ENCODE results near the gene LRP4. TPM values are rescaled to one million over a fixed set of nuclear protein-coding genes. Genes with fewer than 3 reads are reported as not detected.
A peak's percentile ranks its signal among the peaks of the same experiment; 100 is the strongest.

Gene LRP4
- total RNA-seq, 1 experiment from 2014 or later = 11.6 TPM

DNA sequence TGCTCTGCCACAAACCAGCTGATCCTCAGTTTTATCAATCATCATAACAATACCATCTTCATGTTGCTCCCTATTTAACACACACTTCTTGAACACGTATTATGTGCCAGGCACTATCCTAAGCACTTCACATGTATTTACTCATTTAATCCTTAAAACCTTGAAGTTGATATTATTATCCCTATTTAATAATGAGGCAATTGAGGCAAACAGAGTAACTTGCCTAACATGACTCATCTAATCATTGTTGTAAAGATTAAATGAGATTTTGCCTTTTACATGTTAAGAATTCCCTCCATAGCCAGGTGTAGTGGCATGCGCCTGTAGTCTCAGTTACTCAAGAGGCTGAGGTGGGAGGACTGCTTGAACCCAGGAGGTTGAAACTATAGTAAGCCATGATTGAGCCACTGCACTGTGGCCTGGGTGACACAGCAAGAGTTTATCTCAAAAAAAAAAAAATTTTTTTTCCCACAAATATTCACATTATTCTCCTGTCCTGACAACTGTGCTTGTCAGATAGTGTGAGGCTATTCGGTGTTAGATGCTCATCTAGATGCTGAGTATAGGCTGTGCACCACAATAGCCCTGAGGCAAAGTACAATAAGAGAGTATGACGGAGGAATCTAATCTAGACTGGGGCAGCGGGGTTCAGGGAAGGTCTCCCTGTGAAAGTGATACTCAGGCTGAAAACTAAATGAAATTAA is 85.7 kb downstream of the LRP4 start:
- Histone ChIP-seq H3K18ac (ENCODE audit: insufficient read length, low read depth, low read length) (no peak overlapping the region), H2BK15ac (ENCODE audit: low read depth, low read length) (no peak overlapping the region), H3K14ac (ENCODE audit: insufficient read depth, low read length) (no peak overlapping the region), H2AFZ (ENCODE audit: low read length) (no peak overlapping the region), H4K91ac (ENCODE audit: insufficient read length, low read depth, low read length) (no peak overlapping the region), H3K4ac (ENCODE audit: low read depth, low read length) (no peak overlapping the region), H3K4me1 (ENCODE audit: insufficient read depth, low read length) (peaks cover 3% of the 10 kb centered on the region; the same call in 1 of the 2 replicates), H4K8ac (replicated peaks; ENCODE audit: insufficient read length, low read depth, low read length) (no peak overlapping the region), H3K23me2 (ENCODE audit: insufficient read length, low read depth, low read length, poor library complexity, severe bottlenecking) (no peaks in the 10 kb centered on the region), H2BK20ac (ENCODE audit: low read depth, low read length, poor library complexity, severe bottlenecking) (no peak overlapping the region), H3K9ac (ENCODE audit: extremely low read depth, insufficient read length, low read length) (no peak overlapping the region), H3K79me1 (ENCODE audit: insufficient read depth, low read depth, low read length, poor library complexity, severe bottlenecking) (peaks cover 19% of the 10 kb centered on the region), H4K20me1 (ENCODE audit: control insufficient read depth, insufficient read depth, insufficient read length) (no peaks in the 10 kb centered on the region), H3K23ac (ENCODE audit: insufficient read length, low read depth, low read length) (no peak overlapping the region), H3K56ac (ENCODE audit: insufficient read length, low read depth, low read length) (no peak overlapping the region), H2BK120ac (ENCODE audit: low read depth, low read length, poor library complexity, severe bottlenecking) (no peak overlapping the region), H3T11ph (ENCODE audit: low read length) (no peak overlapping the region), H3K27me3 (ENCODE audit: insufficient read depth, low read length) (no peaks in the 10 kb centered on the region), H2BK12ac (ENCODE audit: insufficient read length, low read depth, low read length) (no peak overlapping the region), H2BK5ac (ENCODE audit: insufficient read length, low read length) (no peak overlapping the region), H3K79me2 (ENCODE audit: insufficient read depth, low read length) (peaks cover 31% of the 10 kb centered on the region; the same call in 1 of the 2 replicates), H3K4me2 (ENCODE audit: insufficient read depth, insufficient read length, low read length) (no peak overlapping the region), H2AK5ac (ENCODE audit: insufficient read length, low read length) (no peak overlapping the region), H4K5ac (ENCODE audit: insufficient read length, low read depth, low read length) (no peak overlapping the region), H3K9me3 (ENCODE audit: control insufficient read depth, low read depth, low read length) (no peaks in the 10 kb centered on the region), H3K27ac (ENCODE audit: insufficient read length, low read depth, low read length) (no peak overlapping the region)
- Mint-ChIP-seq H3K4me3 (no peak overlapping the region), H3K4me1 (peaks cover 37 to 46% of the 10 kb centered on the region in 2 experiments), H3K27me3 (ENCODE audit: low read depth) (no peaks in the 10 kb centered on the region), H3K27ac (peak overlapping the region in 2 of 3 experiments; percentile 60 to 61; a peak in 3 of 7 replicates), H3K9me3 (no peaks in the 10 kb centered on the region), H3K36me3 (ENCODE audit: insufficient read depth in 1 of 3, low read depth in 3 of 3) (peaks cover 0 to 9% (median 5%) of the 10 kb centered on the region in 3 experiments; a peak in 4 of 7 replicates)
- DNase-seq = no peak
- TF ChIP-seq, protein P1, sequence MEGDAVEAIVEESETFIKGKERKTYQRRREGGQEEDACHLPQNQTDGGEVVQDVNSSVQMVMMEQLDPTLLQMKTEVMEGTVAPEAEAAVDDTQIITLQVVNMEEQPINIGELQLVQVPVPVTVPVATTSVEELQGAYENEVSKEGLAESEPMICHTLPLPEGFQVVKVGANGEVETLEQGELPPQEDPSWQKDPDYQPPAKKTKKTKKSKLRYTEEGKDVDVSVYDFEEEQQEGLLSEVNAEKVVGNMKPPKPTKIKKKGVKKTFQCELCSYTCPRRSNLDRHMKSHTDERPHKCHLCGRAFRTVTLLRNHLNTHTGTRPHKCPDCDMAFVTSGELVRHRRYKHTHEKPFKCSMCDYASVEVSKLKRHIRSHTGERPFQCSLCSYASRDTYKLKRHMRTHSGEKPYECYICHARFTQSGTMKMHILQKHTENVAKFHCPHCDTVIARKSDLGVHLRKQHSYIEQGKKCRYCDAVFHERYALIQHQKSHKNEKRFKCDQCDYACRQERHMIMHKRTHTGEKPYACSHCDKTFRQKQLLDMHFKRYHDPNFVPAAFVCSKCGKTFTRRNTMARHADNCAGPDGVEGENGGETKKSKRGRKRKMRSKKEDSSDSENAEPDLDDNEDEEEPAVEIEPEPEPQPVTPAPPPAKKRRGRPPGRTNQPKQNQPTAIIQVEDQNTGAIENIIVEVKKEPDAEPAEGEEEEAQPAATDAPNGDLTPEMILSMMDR (conservative IDR thresholded peaks at IDR 0.05) = no peak
- no CpG with 5 or more reads among the region's 5 CpGs for WGBS (ENCODE audit: extremely low coverage, insufficient read length, low lambda C conversion rate)
